H7 (cell line): ENCODE results near the gene LZTR1. TPM values are rescaled to one million over a fixed set of nuclear protein-coding genes. Genes with fewer than 3 reads are reported as not detected.
A peak's percentile ranks its signal among the peaks of the same experiment; 100 is the strongest.

ENCODE experiments used
- DNase-seq: peaks from one replicate; pipeline ENCODE4 v3.0.0; 2012
- H3K27me3 ChIP-seq: 2 replicates; pipeline ENCODE4 v1.6.0; 2011; ENCODE audit warnings: mild to moderate bottlenecking, low read length; ENCODE audit not compliant: control insufficient read depth, insufficient read depth
- H3K36me3 ChIP-seq: replicated peaks from 2 replicates; pipeline ENCODE4 v1.5.1; 2011; ENCODE audit warnings: low read length; ENCODE audit not compliant: control insufficient read depth, insufficient read depth
- H3K4me3 ChIP-seq: 2 replicates; pipeline ENCODE4 v1.5.1; 2011; ENCODE audit warnings: low read depth, mild to moderate bottlenecking, control low read depth, low read length, moderate library complexity; ENCODE audit not compliant: insufficient read depth
- total RNA-seq: library from RNA; depleted of rRNA; stranded (reverse); fragments of >200 nt; shearing (Covaris generic); gene quantifications from 2 replicates; pipeline ENCODE4 v1.2.3, GENCODE V29; 2014

Gene LZTR1
- total RNA-seq, 1 experiment from 2014 or later, result 28.3 TPM

GRCh38 chr22:20979243-20979809 is 2.8 kb upstream of the LZTR1 start:
- DNase-seq, result peak; percentile 99
- Histone ChIP-seq H3K36me3 (peaks cover 1% of the 10 kb centered on the region; the same call in 1 of the 2 replicates), H3K4me3 (peak overlapping the region; percentile 50), H3K27me3 (peaks cover 11% of the 10 kb centered on the region)

- Histone ChIP-seq H3K27me3 (peaks cover 11% of the 10 kb centered on the region), H3K4me3 (peak overlapping the region; percentile 50), H3K36me3 (peaks cover 1% of the 10 kb centered on the region; the same call in 1 of the 2 replicates)
- DNase-seq, result no peak
Observed at GRCh38 chr22:20979940-20980453, 2.1 kb upstream of the LZTR1 start.

- H3K4me3 ChIP-seq, result no peak overlapping the region
- H3K27me3 ChIP-seq, result peaks cover 11% of the 10 kb centered on the region
- no peak for DNase-seq
- peaks cover 1% of the 10 kb centered on the region for H3K36me3 ChIP-seq
Observed at GRCh38 chr22:20980523-20980922, 1.6 kb upstream of the LZTR1 start.

GRCh38 chr22:20980938-20981722 is 967 bp upstream of the LZTR1 start:
- Histone ChIP-seq H3K4me3 (peak overlapping the region; percentile 89), H3K27me3 (peaks cover 11% of the 10 kb centered on the region), H3K36me3 (peaks cover 3% of the 10 kb centered on the region)
- no peak for DNase-seq

- Histone ChIP-seq H3K4me3 (peak overlapping the region; percentile 89), H3K36me3 (peaks cover 3% of the 10 kb centered on the region), H3K27me3 (peaks cover 11% of the 10 kb centered on the region)
- DNase-seq, result peak; percentile 76
Observed at GRCh38 chr22:20982563-20982882, 426 bp downstream of the LZTR1 start.

- peaks cover 11% of the 10 kb centered on the region for H3K27me3 ChIP-seq
- DNase-seq, result no peak
- peak overlapping the region; percentile 89 for H3K4me3 ChIP-seq
- peaks cover 3% of the 10 kb centered on the region for H3K36me3 ChIP-seq
Observed at GRCh38 chr22:20983081-20983771, 1.1 kb downstream of the LZTR1 start.

- Histone ChIP-seq H3K27me3 (no peaks in the 10 kb centered on the region; the same call in 1 of the 2 replicates), H3K4me3 (no peak overlapping the region), H3K36me3 (peaks cover 3% of the 10 kb centered on the region)
- no peak for DNase-seq
Observed at GRCh38 chr22:20985720-20986119, 3.6 kb downstream of the LZTR1 start.

- no peaks in the 10 kb centered on the region; the same call in 1 of the 2 replicates for H3K27me3 ChIP-seq
Observed at GRCh38 chr22:20986365-20986764, 4.3 kb downstream of the LZTR1 start.

GRCh38 chr22:20987375-20987774 is 5.3 kb downstream of the LZTR1 start:
- H3K27me3 ChIP-seq, result no peaks in the 10 kb centered on the region; the same call in 1 of the 2 replicates
- peaks cover 6% of the 10 kb centered on the region for H3K36me3 ChIP-seq
- H3K4me3 ChIP-seq, result no peak overlapping the region
- DNase-seq, result no peak

More at GRCh38 chr22:20986365-20986764, 4.3 kb downstream of the LZTR1 start:
- H3K36me3 ChIP-seq, result peaks cover 3% of the 10 kb centered on the region
- H3K4me3 ChIP-seq, result no peak overlapping the region
- no peak for DNase-seq

- Histone ChIP-seq H3K36me3 (peaks cover 6% of the 10 kb centered on the region), H3K4me3 (no peak overlapping the region), H3K27me3 (no peaks in the 10 kb centered on the region)
- no peak for DNase-seq
Observed at GRCh38 chr22:20988573-20989322, 6.7 kb downstream of the LZTR1 start.

- no peak overlapping the region for H3K4me3 ChIP-seq
- H3K36me3 ChIP-seq, result peaks cover 4% of the 10 kb centered on the region
- no peak for DNase-seq
- H3K27me3 ChIP-seq, result no peaks in the 10 kb centered on the region
Observed at GRCh38 chr22:20989323-20990138, 7.4 kb downstream of the LZTR1 start.

GRCh38 chr22:20990184-20991180 is 8.4 kb downstream of the LZTR1 start:
- no peak for DNase-seq
- Histone ChIP-seq H3K36me3 (peaks cover 4% of the 10 kb centered on the region), H3K27me3 (no peaks in the 10 kb centered on the region), H3K4me3 (no peak overlapping the region)
